GM21619 (cell line): ENCODE data around the gene THRB.

Experiments used
- ATAC-seq: cut with Tn5 transposase; IDR thresholded peaks from one replicate; pipeline ENCODE4 v1.9.1; 2021; ENCODE audit not compliant: unreplicated experiment

THRB gene

DNA sequence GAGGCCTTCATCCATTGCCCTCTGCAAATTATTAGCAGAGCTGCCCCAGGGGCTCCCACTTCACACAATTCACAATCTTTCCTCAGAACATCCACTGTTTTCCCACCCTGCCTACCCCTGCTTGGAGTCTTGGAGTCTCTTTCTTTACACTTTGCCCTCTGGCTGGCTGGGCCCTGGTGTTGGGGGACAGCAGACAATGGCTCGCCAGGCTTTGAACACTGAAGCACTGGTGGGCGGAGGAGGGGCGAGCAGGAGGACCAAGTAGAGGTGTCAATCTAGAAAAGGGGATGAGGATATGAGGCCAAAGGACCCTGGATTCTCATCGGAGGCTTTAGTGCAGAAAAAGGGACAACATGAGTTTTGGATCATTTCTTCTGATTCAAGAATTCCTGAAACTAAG, 337.5 kb downstream of the THRB start:
- ATAC-seq = no peak

GRCh38 chr3:24156466-24156865, 338.2 kb downstream of the THRB start:
- ATAC-seq = no peak

GRCh38 chr3:24155276-24155675, 339.4 kb downstream of the THRB start:
- no peak for ATAC-seq

DNA sequence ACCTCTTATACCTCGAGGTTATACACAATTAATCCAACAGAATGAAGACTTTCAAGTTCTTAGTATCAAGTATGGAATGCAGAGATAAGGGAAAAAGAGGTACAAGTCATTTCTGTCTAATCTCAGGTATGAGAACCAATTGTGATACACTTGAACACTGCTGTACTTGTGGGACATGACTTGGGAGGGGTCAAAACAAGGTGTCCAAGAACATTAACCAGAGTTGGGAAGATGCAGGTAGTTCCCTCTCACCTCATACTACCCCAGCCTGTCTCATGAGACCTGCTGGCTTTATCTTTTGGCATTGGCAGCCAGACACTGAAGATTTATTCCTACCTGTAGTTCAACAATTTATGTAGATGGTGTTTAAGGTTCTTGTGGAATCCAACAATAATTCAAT, 339.9 kb downstream of the THRB start:
- ATAC-seq = peak; percentile 4

- ATAC-seq = peak; percentile 84
Measured at GRCh38 chr3:24154013-24154695, 340.5 kb downstream of the THRB start.

GRCh38 chr3:24151594-24151993, 343.1 kb downstream of the THRB start:
- no peak for ATAC-seq

DNA sequence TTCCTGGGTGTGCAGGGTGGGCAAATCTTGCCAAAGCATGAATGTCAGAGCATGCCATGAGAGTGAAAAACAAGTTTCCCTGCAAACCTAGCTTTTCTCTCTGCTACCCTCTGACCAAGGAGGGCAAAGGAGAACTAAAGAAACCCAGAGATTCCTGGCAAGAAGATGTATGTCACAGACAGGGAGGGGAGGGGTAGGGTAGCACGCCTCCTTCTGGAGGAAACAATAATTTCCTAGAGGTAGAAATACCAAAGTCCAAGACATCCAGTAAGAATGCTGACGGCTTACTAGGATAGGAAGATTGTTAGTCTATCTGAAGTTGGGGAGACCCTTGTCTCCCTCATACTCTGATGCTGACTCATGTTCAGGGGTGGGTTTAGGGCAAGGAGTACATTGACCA, 345.6 kb downstream of the THRB start:
- ATAC-seq = no peak

DNA sequence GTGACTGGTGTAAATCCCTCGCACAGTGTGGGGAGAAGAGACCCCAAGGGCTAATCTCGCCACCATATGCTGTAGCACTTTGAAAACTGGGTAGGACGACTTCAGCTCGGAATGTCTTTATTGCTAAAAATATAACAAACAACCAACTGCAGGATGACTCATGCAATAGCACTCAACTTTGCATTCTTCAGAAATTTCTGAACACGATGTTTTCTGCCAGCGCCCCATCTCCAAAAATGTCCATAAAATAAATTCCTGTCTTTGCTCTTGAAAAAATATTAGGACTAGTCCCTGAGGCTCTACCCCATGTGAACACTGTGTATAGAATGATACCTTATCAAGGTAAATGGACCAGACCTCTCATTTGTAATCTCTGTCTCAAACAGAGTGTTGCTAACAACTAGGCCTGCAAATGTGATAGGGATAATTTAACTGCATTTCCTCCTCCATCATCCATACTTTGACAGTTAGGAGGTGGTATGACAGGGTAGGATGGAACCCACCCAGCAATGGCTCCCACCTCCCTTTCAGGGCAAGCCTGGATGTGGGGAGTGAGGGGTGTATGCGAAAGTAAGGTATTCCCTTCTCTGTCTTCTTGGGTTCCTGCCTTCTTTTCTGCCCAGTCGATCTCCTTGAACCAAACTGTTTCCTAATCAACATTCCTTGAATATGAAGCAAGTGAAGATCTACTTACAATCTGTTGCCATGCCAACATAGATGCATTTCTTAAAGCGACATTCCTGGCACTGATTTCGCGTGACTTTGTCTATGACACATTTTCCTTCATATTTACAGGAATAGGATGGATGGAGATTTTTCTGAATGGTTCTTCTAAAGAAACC, 348.4 kb downstream of the THRB start:
- no peak for ATAC-seq

GRCh38 chr3:24145481-24145880, 349.2 kb downstream of the THRB start:
- no peak for ATAC-seq

GRCh38 chr3:24142127-24142526, 352.5 kb downstream of the THRB start:
- ATAC-seq = no peak

GRCh38 chr3:24141548-24141947, 353.1 kb downstream of the THRB start:
- ATAC-seq = no peak

DNA sequence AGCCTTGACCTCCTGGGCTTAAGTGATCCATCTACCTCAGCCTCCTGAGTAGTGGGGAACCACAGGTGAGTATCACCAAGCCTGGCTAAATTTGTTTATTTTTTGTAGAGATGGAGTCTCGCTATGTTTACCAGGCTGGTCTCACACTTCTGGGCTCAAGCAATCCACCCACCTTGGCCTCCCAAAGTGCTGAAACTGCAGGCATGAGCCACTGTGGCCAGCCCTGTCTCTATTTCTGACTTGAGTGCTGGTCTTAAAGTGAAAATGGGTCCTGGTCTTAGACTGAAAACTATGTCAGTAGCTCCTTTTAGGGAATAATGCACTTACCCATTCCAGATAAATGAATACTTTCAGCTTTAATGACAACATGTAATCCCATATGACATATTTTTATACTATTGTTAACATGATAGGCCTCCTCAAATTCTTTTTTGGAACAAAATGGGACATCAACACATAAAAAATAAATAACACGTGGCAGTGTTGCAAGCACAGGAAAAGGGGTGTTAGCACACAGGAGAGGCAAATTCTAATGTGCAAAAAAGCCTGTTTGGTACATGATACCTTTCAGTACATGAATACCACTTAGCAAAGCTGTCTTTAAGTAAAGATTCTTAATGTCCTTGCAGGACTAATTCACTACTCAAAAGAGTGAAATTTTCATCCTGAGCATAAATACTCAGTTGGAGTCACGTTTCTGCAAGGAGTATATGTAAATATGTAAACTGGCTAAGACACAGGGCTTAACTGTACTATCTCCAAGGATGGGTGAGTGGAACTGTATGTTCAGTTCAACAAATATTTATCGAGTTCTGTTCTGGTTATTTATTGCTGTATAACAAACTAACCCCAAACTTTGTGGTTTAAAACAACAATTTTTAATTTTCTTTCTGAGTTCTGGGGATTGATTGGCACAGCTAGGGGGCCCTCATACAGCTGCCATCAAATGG, 354.9 kb downstream of the THRB start:
- ATAC-seq = no peak

DNA sequence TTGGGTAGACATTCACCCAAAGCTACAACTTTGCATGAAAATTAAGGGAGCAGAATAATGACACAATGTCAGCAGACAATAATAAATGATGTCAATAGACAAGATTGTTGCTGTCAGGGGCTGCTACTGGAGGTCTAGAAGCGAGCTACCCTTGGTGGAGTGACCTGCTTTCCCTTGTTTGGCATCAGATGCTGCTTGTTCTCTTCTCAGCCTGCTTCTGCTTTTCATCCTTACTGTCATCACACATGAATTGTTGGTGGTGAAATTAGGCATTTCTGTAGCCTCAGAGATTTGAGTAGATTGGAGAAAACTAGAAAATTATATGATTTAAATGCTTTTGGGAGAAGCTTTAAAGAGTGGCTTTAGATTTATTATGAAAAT, 355.8 kb downstream of the THRB start:
- no peak for ATAC-seq

DNA sequence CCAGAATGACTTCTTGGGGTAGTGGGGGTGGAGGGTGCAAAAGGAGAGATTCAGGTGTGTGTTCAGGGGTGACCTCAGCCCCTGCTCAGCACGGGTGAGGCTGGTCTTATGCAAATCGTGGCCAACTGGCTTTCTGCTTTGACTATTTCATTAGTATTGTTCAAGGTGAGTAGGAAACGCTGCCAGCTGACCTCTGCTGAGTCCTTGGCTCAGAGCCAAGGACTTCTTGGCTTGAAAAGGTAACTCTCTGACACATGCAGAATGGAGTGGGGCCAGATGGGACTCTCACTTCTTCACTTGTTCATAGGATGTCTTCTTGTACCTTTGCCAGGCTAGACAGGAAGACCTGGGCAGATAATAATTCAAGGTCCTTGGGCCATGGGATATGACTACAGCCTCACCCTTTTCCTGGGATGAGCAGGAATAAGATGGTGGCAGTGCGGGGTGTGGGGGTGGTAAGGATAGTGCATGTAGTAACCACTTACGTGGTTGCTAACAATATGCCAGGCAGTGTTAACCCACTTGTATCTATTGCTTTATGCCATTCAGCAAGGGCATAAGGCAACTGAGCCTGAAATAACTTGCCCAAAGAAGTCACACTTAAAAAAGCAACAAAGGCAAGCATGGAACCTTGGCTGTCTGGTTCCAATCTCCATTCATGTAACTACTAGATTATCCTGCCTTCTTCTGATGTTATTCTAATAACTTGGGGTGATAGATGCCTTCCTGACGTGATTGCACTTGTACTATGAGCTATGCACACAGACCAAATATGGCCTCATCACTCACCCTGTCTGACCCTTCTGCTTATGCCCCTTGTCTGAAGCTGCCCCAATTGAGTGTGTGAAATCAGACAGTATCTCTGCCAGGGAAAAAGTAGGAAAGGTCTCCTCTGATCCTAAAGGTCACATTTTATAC, 356.4 kb downstream of the THRB start:
- ATAC-seq = no peak

- no peak for ATAC-seq
Measured at GRCh38 chr3:24137334-24137733, 357.3 kb downstream of the THRB start.

- ATAC-seq = no peak
Measured at GRCh38 chr3:24136624-24137310, 357.9 kb downstream of the THRB start.

GRCh38 chr3:24135280-24135679, 359.4 kb downstream of the THRB start:
- no peak for ATAC-seq

- ATAC-seq = no peak
Measured at GRCh38 chr3:24133942-24134341, 360.7 kb downstream of the THRB start.

GRCh38 chr3:24133436-24133835, 361.2 kb downstream of the THRB start:
- no peak for ATAC-seq

DNA sequence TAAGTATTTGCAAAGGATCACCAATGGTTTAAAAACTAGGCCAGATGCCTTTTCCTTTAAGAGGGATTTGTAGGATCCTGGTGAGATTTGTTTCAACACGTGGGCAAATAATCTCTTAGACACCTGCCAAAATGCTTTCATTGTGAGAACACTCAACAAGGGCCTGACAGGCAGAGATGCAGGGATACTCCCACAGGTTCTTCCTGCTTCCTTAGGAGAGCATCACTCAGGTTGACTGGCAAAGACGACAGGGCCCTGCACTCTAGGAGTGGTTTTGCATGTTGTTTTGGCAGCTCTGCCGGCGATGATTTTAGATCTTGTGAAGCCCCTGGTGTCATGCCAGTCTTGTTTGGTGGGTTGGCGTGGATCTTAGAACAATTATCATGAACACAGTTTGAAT, 365.1 kb downstream of the THRB start:
- no peak for ATAC-seq
